Left lung (tissue), 10 donors: ENCODE measurements around the gene PASK. TPM values are rescaled to one million over a fixed set of nuclear protein-coding genes. Genes with fewer than 3 reads are reported as not detected.

Experiments used
- ATAC-seq: fragments of 200-7000 bp; cut with Tn5 transposase; one replicate; pipeline ENCODE4 v1.9.1; 2020; ENCODE audit warnings: moderate library complexity
- DNase-seq, 4 donors: peaks; one replicate each; pipeline ENCODE4 v3.0.0-alpha.2; 2013 to 2020
- H3K27ac ChIP-seq, 2 donors: fragments of 200-600 bp; sonication (generic) in 1 of 2; one replicate each; pipeline versions ENCODE4 v1.5.0 to v1.8.0; 2020 to 2021
- H3K27me3 ChIP-seq, 2 donors: fragments of 200-600 bp; sonication (generic) in 1 of 2; one replicate each; pipeline versions ENCODE4 v1.5.0 to v1.8.0; 2020 to 2021
- H3K36me3 ChIP-seq, 2 donors: fragments of 200-600 bp; sonication (generic) in 1 of 2; one replicate each; pipeline versions ENCODE4 v1.5.0 to v1.8.0; 2020 to 2021
- H3K4me1 ChIP-seq, 2 donors: fragments of 200-600 bp; one replicate each; pipeline ENCODE4 v1.8.0; 2021
- H3K4me3 ChIP-seq, 2 donors: fragments of 200-600 bp; sonication (generic) in 1 of 2; one replicate each; pipeline versions ENCODE4 v1.5.0 to v1.8.0; 2020 to 2021; ENCODE audit warnings: mild to moderate bottlenecking in 1 of 2
- H3K9me3 ChIP-seq, 2 donors: fragments of 200-600 bp; sonication (generic) in 1 of 2; one replicate each; pipeline versions ENCODE4 v1.5.0 to v1.8.0; 2020 to 2021
- CTCF ChIP-seq, 2 donors: fragments of 200-600 bp; sonication (generic) in 1 of 2; IDR thresholded peaks; one replicate each; pipeline versions ENCODE4 v1.5.0 to v1.8.0; 2021; ENCODE audit warnings: antibody characterized with exemption in 2 of 2
- intact Hi-C, 2 donors: fragments of 100-400 bp; cut with DNase I; formaldehyde crosslinking; loops; one replicate each; pipeline versions ENCODE4 v1.11.2 to v1.14.2; 2022
- polyA plus RNA-seq, 6 donors: library from polyadenylated mRNA; unstranded; fragments of 120-200 nt; gene quantifications; one replicate each; pipeline ENCODE4 v1.2.1, GENCODE V29; 2013; ENCODE audit not compliant: insufficient read length in 6 of 6
- total RNA-seq, 2 donors: library from RNA; stranded (reverse); fragmentation: NEBNext Ultra II Directional; extraction: Animal tissue kit (Norgen Biotek cat#: 25700); gene quantifications; one replicate each; pipeline ENCODE4 v1.2.1, GENCODE V29; 2021
- donor health status: DM: no; HTN: yes; CAD: no.
- donor health status: DM: no; HTN: no; CAD: no.

The PASK gene
- total and polyA plus RNA-seq, 8 donors = 12.7 to 24.8 (median 21.0) TPM

GRCh38 chr2:241066893-241067341 lies 82.4 kb downstream of the PASK start:
- H3K27me3 ChIP-seq = peaks cover 0 to 11% of the 10 kb centered on the region in 2 donors
- DNase-seq (peak in 1 of 4 donors; percentile 73), ATAC-seq (no peak)
- TF ChIP-seq CTCF (IDR thresholded peaks at IDR 0.05) = no peak
- no peak overlapping the region for H3K27ac ChIP-seq
- peaks cover 0 to 41% of the 10 kb centered on the region in 2 donors for H3K36me3 ChIP-seq
- intact Hi-C loops = no loop called here
- no peak overlapping the region for H3K4me3 ChIP-seq
- H3K4me1 ChIP-seq = peaks cover 0 to 2% of the 10 kb centered on the region in 2 donors
- no peaks in the 10 kb centered on the region for H3K9me3 ChIP-seq

- Histone ChIP-seq H3K4me1 (peaks cover 0 to 2% of the 10 kb centered on the region in 2 donors), H3K27me3 (peaks cover 0 to 11% of the 10 kb centered on the region in 2 donors), H3K4me3 (no peak overlapping the region), H3K9me3 (no peaks in the 10 kb centered on the region), H3K27ac (no peak overlapping the region), H3K36me3 (peaks cover 0 to 38% of the 10 kb centered on the region in 2 donors)
- ATAC-seq (no peak), DNase-seq (peak in 1 of 4 donors; percentile 75)
- TF ChIP-seq CTCF (IDR thresholded peaks at IDR 0.05) = no peak
- intact Hi-C loops = no loop called here
These were observed 82.9 kb downstream of the PASK start for GRCh38 chr2:241066171-241066892.

- Histone ChIP-seq H3K27ac (no peak overlapping the region), H3K27me3 (peaks cover 0 to 11% of the 10 kb centered on the region in 2 donors), H3K9me3 (no peaks in the 10 kb centered on the region), H3K4me3 (no peak overlapping the region), H3K36me3 (peaks cover 0 to 29% of the 10 kb centered on the region in 2 donors), H3K4me1 (peaks cover 0 to 2% of the 10 kb centered on the region in 2 donors)
- peak in 1 of 4 donors; percentile 73 for DNase-seq
- intact Hi-C loops = no loop called here
- TF ChIP-seq CTCF (IDR thresholded peaks at IDR 0.05) = no peak
- no peak for ATAC-seq
These were observed 83.9 kb downstream of the PASK start for GRCh38 chr2:241065355-241065803.

- no peaks in the 10 kb centered on the region for H3K9me3 ChIP-seq
- H3K36me3 ChIP-seq = peaks cover 0 to 24% of the 10 kb centered on the region in 2 donors
- H3K4me1 ChIP-seq = peaks cover 0 to 2% of the 10 kb centered on the region in 2 donors
- ATAC-seq (no peak), DNase-seq (no peak)
- intact Hi-C loops = no loop called here
- H3K27ac ChIP-seq = no peak overlapping the region
- peaks cover 0 to 11% of the 10 kb centered on the region in 2 donors for H3K27me3 ChIP-seq
- H3K4me3 ChIP-seq = no peak overlapping the region
- TF ChIP-seq CTCF (IDR thresholded peaks at IDR 0.05) = no peak
These were observed 84.4 kb downstream of the PASK start for GRCh38 chr2:241064802-241065354.
